GM18868 (cell line): Measurements from ENCODE around the gene AGPS.
"Not testable (repeated sequence)": the region's sequence is repeated elsewhere in the genome, so short reads cannot be mapped to it uniquely, and the experiment has no call there.

Experiments
- ATAC-seq: cut with Tn5 transposase; IDR thresholded peaks from one replicate; pipeline ENCODE4 v1.9.1; 2021; ENCODE audit warnings: mild to moderate bottlenecking, moderate library complexity; ENCODE audit not compliant: unreplicated experiment

AGPS gene

DNA sequence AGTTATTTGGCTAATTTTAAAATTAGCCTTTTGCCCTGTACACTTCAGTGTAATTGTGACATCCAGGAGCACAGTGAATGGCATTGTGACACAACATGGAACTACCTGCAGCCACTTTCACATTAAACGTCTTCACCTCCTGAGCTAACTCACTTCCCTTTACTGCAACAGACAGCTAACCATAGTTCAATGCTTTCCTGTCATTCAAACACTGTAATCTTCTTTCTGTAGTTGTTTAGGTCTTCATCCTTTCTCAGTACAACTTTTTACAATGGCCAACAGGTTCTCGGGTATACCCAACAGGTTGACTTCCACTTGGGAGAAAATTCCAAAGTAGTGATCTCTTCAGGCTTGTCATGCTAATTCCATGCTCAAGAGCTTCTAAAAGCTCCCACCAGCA is 8.6 kb upstream of the AGPS start:
- ATAC-seq, result no peak

- ATAC-seq, result no peak
These were observed 7.4 kb upstream of the AGPS start for GRCh38 chr2:177385151-177385550.

GRCh38 chr2:177391822-177392372 is 676 bp upstream of the AGPS start:
- no peak for ATAC-seq

- ATAC-seq, result no peak
These were observed 706 bp downstream of the AGPS start for GRCh38 chr2:177393203-177393755.

- no peak for ATAC-seq
These were observed 1.4 kb downstream of the AGPS start for GRCh38 chr2:177393824-177394593.

DNA sequence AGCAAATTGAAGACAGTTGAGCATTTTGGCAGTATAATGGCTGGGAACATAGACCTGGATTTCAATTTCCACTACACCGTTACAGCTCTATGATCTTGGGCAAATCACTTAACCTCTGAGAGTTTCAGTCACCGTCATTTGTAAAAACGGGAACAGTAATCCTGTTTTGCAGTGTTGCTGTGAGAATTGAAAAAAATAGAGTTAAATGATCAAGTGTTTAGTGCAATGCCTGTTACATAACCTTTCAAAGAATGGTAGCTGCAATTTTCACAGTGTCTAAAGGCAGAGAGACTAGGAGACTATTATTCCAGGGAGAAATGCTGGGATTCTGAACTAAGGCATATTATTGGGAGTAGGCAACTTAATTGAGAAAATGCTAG is 2.0 kb downstream of the AGPS start:
- ATAC-seq, result no peak

- ATAC-seq, result no peak
These were observed 2.9 kb downstream of the AGPS start for GRCh38 chr2:177395351-177396065.

DNA sequence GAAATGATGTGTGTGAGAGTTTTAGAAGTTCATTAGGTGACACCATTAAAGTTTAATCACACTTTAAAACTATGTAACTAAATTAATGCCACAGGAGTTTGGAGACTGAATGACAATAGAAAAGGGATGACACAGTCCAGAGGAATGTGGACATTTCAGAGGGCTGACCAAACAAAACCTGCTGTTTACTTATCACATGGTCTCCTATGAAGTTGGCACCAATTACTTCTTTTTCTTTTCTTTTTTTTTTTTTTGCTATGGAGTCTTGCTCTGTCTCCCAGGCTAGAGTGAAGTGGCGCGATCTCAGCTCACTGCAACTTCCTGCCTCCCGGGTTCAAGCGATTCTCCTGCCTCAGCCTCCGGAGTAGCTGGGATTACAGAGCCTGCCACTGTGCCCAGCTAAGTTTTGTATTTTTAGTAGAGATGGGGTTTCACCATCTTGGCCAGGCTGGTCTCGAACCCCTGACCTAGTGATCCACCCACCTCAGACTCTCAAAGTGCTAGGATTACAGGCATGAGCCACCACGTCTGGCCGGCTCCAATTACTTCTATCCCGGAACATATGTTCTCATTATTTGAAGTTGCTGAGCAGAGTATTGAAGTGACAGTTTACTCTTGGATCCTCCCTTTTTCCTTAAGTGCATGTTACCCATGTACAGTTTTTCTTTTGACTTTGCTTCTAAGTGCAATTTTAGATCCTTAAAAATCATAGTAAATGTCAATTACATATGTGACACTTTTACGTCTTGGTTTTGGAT is 4.3 kb downstream of the AGPS start:
- no peak for ATAC-seq

- ATAC-seq, result no peak
These were observed 5.1 kb downstream of the AGPS start for GRCh38 chr2:177397481-177398289.

DNA sequence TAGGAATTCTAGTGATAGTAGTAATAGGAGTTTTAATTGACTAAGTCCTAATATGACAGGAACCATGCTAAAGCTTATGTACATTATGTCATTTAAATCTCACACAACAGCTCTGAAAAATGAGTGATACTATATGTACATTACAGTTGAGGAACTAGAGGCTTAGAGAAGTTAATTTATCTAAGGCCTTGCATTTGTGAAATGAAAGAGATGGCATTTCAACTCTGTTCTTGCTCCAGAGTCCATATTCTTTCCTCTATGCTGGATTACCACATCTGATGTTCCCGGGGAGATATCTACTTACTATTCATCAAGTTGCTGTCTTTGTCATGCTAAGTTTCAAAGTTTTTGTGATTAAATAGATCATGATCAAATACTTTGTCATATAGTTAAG is 5.7 kb downstream of the AGPS start:
- ATAC-seq, result no peak

GRCh38 chr2:177398791-177399190 is 6.2 kb downstream of the AGPS start:
- ATAC-seq, result no peak

DNA sequence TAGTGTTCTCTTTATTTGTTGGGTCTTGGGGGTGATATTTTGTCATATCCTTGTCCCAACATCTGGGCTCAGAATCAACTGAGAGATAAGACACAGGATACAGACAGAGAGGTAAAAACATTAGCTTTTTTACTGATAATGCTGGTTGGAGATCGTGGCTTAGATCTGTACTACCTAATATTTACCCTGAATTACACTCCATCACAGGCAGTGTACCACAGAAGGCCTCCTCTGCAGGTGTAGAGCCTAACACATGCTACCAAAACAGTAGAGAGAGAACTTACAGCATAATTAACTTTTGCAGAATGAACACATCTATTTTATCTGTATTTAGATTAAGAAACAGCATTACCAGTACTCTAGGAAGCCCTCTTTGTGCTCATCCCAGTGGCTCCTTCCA is 6.8 kb downstream of the AGPS start:
- no peak for ATAC-seq

DNA sequence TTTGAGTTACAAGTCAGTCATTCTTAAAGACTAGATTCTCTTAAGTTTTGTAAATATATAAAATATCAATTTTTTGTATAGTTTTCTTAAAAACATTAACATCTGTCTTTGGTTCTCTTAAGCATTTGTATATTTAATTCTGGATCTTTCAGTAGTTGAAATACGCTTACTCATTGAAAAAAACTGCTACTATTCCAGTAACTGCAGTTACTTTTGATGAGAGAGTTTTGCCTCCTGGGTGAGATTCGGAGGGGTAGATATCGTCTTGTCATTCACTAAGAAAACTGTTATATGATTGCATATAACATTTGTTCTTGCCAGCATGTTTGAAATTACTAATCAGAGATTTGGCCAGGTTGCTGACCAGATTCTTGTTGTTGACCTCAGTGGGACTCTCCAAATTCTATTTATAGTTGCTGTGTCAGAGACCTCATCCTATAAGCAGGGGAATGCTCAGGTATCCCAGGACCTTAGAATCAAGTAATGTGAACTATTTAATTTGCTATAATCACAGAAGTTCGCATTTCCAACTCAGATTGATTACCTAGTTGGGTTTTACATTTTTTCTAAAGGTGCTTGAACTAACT is 7.9 kb downstream of the AGPS start:
- ATAC-seq, result no peak

DNA sequence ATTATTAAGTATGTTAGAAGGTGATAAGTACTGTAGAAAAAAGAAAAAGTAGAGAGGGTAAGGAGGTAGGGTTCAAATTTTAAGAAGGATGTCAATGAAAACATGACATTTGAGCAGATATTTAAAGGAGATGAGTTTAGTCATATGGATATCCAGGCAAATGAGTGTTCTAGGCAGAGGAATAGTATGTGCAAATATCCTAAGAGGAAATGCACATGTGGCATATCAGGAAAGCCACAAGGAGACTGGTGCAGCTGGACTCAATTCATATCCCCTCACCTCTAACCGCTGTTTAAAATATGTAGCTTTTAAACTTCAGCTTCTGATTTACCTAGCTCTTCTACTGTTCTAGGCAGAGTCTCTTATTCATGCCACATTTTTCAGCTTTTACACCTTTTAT is 9.5 kb downstream of the AGPS start:
- no peak for ATAC-seq

- ATAC-seq, result no peak
These were observed 11.3 kb downstream of the AGPS start for GRCh38 chr2:177403838-177404237.

DNA sequence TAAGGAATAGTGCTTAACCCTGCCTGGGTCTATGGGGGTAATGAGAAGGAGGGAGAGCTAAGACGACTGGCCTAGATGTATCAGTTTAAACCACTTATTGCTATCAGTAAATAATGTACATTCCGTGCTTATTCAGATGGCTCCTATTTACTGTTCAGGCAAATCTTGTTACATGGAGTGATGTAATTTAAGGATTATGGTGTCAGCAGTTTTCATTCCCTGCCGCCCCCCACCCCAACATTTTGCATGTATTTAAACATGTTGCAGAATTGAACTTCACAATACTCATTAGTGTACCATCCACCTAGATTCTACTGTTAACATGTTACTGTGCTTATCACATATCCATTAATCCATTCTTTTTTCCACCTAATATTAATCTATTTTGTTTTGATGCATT is 11.7 kb downstream of the AGPS start:
- ATAC-seq, result no peak

DNA sequence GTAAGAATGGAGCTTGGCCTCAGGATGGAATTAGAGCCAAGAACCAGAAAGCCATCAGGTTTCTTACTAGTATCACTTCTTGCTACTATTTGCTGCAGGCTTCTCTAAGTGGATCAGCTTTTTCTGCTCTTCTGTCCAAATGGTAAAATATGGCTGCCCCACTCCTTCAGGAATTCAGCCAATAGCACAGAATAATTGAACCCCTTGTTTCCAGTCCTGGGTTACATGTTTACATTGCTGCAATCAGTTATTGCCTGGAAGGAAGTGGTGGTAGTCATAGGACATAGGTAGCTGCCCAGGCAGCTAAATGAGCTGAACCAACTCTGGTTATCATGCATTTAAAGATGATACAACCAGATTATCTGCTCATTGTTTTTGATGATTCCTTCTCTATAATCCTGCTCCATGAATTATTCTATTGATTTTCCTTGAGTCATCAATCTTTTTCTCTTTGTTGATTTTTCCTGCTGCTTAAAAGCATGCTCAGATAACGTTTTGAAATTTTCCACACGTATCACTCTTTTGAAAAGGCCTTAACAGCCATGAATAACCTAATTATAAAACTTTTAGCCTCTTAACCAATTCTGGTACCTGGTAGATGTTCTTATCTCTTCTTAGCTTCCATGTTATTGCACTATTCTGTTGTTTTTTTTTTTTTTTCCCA is 12.6 kb downstream of the AGPS start:
- no peak for ATAC-seq

- ATAC-seq, result no peak
These were observed 13.6 kb downstream of the AGPS start for GRCh38 chr2:177406182-177406581.

- no peak for ATAC-seq
These were observed 14.5 kb downstream of the AGPS start for GRCh38 chr2:177407031-177407430.

DNA sequence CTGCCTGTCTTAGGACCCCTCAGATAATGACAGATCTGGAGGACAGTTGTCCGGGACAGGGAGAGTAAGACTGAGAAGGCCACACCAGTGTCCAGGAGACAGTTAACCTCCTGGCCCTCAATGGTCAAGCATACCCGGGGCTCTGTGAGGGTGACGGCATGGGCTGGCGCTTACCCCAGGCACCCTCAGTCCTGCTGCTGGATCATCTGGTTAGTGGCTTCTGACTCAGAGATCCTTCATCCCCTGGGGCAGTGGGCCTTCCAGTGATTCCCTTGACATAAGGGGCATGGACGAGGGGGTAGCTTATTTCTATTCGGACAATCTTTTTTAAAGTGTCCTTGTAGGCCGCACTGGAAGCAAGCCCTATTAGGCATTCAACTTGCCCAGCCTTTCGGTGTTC is 18.1 kb downstream of the AGPS start:
- not testable (repeated sequence) for ATAC-seq
